ENCODE data around the gene PJVK.

Gene PJVK

DNA sequence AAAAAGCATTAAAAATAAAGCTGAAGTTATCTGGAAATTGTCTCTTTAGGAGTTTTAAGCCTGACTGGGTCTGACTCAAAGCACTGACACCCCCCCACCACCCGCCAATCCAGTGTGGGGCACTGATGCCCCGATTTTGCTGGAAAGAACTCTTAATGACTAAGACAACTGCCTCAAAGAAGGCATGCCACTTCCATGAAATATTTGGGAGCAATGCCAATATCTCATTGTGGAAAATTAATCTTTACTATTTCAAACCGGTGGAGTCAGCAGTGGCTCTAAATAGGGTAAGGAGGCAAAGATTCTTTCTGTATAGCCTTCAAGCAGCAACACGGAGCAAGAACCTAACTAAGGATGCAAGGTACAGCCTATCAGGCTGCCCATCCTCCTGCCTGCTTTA, 22.8 kb downstream of the PJVK start:
- H3K4me3 ChIP-seq (ENCODE audit: low read depth, low read length), result no peak overlapping the region
- TF ChIP-seq, protein P1, sequence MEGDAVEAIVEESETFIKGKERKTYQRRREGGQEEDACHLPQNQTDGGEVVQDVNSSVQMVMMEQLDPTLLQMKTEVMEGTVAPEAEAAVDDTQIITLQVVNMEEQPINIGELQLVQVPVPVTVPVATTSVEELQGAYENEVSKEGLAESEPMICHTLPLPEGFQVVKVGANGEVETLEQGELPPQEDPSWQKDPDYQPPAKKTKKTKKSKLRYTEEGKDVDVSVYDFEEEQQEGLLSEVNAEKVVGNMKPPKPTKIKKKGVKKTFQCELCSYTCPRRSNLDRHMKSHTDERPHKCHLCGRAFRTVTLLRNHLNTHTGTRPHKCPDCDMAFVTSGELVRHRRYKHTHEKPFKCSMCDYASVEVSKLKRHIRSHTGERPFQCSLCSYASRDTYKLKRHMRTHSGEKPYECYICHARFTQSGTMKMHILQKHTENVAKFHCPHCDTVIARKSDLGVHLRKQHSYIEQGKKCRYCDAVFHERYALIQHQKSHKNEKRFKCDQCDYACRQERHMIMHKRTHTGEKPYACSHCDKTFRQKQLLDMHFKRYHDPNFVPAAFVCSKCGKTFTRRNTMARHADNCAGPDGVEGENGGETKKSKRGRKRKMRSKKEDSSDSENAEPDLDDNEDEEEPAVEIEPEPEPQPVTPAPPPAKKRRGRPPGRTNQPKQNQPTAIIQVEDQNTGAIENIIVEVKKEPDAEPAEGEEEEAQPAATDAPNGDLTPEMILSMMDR (IDR thresholded peaks at IDR 0.05; ENCODE audit: control insufficient read depth, extremely low read depth, insufficient read depth), result no peak
- no peak for DNase-seq (ENCODE audit: low read depth)

DNA sequence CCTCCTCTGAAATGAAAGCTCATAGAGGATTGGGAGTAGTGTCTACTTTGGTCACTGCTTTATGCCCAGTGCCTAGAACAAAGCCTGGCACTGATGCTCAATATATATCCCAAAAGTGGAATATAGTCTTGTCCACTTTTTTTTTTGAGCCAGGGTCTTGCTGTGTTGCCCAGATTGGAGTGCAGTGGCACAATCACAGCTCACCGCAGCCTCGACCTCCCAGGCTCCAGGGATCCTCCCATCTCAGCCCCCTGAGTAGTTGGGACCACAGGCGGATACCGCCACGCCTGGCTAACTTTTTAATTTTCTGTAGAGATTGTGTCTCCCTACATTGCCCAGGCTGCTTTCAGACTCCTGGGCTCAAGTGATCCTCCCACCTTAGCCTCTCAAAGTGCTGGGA, 23.4 kb downstream of the PJVK start:
- TF ChIP-seq, protein P1 (IDR thresholded peaks at IDR 0.05; ENCODE audit: control insufficient read depth, extremely low read depth, insufficient read depth), result no peak
- DNase-seq (ENCODE audit: low read depth), result no peak
- no peak overlapping the region for H3K4me3 ChIP-seq (ENCODE audit: low read depth, low read length)

DNA sequence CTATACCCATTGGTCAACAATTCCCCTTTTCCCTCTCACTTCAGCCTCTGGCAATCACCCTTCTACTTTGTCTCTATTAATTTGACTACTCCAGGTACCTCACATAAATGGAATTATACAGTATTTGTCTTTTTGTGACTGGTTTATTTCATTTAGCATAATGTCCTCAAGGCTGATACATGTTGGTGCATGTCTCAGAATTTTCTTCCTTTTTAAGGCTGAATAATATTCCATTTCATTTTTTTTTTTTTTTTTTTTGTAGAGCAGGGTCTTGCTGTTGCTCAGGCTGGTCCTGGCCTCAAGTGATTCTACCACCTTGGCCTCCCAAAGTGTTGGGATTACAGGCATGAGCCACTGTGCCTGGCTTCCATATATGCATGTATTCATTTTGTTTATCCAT, 25.3 kb downstream of the PJVK start:
- no peak for DNase-seq (ENCODE audit: low read depth)
- TF ChIP-seq, protein P1 (IDR thresholded peaks at IDR 0.05; ENCODE audit: control insufficient read depth, extremely low read depth, insufficient read depth), result no peak
- H3K4me3 ChIP-seq (ENCODE audit: low read depth, low read length), result no peak overlapping the region

DNA sequence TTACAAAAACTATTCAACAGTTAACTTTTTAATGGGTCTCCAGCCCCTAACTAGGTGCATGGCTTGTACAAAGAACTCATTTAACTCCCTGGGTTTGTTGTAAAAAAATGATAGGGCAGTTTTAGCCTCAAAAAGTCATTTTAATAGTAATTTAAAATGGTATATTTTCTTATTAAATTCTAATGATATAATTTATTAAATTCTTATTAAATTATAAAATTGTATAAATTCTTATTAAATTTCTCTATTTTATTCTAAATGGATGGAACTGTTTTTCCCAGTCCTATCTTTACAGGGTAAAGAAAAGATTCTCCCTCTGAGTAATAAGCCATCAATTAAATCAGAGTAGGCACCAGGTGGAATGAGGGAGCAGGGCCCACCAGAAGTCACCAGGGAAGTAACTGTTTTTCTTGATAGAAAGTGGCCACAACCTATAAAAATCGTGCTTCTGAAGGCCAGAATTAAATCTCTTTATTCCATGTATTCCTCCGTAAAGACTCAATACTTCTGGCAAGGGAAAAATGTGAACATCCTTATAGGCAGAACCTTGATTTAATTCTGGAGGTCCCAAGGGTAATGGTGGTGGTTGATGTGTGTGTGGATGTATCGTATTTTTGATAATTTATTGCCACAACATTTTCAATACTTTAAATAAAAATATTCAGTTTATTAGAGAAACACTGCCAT, 26.4 kb downstream of the PJVK start:
- no peak for DNase-seq (ENCODE audit: low read depth)
- peak overlapping the region; percentile 74 for H3K4me3 ChIP-seq (ENCODE audit: low read depth, low read length)
- TF ChIP-seq, protein P1 (IDR thresholded peaks at IDR 0.05; ENCODE audit: control insufficient read depth, extremely low read depth, insufficient read depth), result no peak

DNA sequence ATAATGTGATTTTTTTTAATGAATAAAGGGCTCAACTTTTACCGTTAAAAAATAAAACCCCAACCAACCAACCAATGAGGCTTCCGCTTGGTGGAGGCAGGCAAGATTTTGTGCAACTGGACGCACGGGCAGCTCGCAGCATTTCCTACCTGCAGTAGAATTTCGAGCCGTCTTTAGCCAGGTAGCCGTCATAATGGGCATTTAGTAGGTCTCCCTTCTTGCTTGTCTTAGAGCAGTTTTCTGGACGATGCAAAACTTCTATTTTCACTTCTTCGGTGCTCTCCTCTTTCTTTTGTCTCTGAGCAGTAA, 26.9 kb downstream of the PJVK start:
- peak overlapping the region; percentile 74 for H3K4me3 ChIP-seq (ENCODE audit: low read depth, low read length)
- no peak for DNase-seq (ENCODE audit: low read depth)

DNA sequence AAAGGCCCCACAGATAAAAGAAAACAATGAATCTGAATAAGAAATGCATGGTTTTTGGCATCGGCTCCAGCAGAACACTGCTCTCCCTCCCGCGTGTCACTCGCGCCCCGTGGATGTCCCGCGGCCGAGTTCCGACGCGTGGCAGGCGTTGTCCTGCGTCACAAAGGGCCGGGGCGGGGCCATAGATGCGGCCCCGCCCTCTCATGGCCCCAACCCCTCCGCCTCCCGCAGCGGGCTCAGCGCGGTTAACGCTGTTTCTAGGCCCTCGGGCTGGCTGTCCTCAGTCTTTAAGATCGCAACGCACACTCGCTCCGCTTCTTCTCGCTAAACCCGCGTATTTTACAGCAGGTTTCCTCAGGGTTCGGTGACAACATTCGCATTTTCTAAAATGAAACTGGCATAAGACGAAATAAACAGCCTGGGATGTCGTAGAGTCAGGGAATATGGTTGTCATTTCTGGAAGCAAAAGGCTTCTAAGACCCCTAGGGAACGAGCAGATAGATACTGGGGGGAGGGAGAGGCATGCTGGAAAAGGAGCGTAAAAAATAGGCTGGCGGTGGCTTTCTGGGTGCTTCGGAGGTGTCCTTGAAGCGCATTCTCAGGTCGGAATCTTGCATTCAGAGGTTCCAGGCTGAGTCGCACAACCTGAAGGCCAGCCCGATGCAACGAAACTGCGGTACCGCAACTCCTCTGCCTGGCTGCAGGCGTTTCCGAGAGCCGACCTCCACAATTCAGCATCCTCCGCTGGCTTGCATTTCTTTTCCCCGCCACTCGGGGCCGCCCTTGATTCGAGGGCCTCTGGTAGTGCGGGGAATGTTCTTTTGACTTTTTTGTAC, 27.5 kb downstream of the PJVK start, which contains the start of gene FKBP7:
FKBP7 (minus strand) TSS at position 162 of the 836 bp plus-strand sequence; CDS start at position 61, 101 bp downstream.
- TF ChIP-seq, protein P1 (IDR thresholded peaks at IDR 0.05; ENCODE audit: control insufficient read depth, extremely low read depth, insufficient read depth), result peak; percentile 65
- no peak for DNase-seq (ENCODE audit: low read depth)
- H3K4me3 ChIP-seq (ENCODE audit: low read depth, low read length), result peak within 1 kb of the TSS; percentile 74

More for the DNA sequence above, 26.9 kb downstream of the PJVK start:
- TF ChIP-seq, protein P1 (IDR thresholded peaks at IDR 0.05; ENCODE audit: control insufficient read depth, extremely low read depth, insufficient read depth), result no peak
